Measurements from ENCODE around the gene ATP5F1A. TPM values are rescaled to one million over a fixed set of nuclear protein-coding genes. Genes with fewer than 3 reads are reported as not detected.
"Not testable (repeated sequence)": the region's sequence is repeated elsewhere in the genome, so short reads cannot be mapped to it uniquely, and the experiment has no call there.

Gene ATP5F1A
- total RNA-seq, 1 donor from 2014 or later = 1,743 TPM

DNA sequence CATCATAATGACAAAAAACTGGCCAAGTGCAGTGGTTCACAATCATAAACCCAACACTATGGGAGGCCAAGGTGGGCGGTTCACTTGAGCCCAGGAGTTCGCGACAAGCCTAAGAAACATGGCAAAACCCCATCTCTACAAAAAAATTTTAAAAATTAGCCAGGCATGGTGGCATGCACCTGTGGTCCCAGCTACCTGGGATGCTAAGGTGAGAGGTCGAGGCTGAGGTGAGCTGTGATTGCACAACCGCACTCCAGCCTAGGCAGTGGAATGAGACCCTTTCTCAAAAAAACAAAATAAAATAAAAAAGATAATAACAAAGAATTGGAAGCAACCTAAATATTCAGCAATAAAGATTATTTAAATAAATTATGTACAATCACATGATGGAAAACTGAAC, 47.8 kb downstream of the ATP5F1A start:
- no peak for DNase-seq
- intact Hi-C loops (cut with micrococcal nuclease) = loop anchor here (10.0 kb wide), 1 partner anchor 385 kb away; no protein-coding TSS in a partner anchor
- no peak overlapping the region for H3K4me3 ChIP-seq
- no peaks in the 10 kb centered on the region for H3K36me3 ChIP-seq
- peaks cover 9% of the 10 kb centered on the region for H3K4me1 ChIP-seq
- H3K27me3 ChIP-seq (ENCODE audit: low read depth) = no peaks in the 10 kb centered on the region
- no peaks in the 10 kb centered on the region for H3K9me3 ChIP-seq (replicated peaks)
- H3K27ac ChIP-seq (replicated peaks) = no peak overlapping the region
- TF ChIP-seq, protein P1, sequence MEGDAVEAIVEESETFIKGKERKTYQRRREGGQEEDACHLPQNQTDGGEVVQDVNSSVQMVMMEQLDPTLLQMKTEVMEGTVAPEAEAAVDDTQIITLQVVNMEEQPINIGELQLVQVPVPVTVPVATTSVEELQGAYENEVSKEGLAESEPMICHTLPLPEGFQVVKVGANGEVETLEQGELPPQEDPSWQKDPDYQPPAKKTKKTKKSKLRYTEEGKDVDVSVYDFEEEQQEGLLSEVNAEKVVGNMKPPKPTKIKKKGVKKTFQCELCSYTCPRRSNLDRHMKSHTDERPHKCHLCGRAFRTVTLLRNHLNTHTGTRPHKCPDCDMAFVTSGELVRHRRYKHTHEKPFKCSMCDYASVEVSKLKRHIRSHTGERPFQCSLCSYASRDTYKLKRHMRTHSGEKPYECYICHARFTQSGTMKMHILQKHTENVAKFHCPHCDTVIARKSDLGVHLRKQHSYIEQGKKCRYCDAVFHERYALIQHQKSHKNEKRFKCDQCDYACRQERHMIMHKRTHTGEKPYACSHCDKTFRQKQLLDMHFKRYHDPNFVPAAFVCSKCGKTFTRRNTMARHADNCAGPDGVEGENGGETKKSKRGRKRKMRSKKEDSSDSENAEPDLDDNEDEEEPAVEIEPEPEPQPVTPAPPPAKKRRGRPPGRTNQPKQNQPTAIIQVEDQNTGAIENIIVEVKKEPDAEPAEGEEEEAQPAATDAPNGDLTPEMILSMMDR (IDR thresholded peaks at IDR 0.05; ENCODE audit: borderline replicate concordance) = no peak

DNA sequence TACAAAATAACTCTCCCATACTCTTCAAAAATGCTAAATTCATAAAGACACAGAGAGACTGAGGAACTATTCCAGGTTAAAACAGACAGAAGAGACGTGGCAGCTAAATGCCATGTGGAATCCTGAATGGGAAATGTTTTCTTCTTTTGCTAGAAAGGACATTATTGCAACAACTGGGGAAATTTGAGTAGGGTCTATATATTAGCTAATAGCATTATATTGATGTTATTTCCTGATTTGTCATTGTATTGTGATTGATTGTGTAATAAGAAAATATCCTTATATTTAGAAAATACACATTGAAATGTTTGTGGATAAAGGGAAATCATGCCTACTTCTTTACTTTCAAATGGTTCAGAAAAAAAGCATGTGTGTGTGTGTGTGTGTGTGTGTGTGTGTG, 49.5 kb downstream of the ATP5F1A start:
- Histone ChIP-seq H3K9me3 (replicated peaks) (no peaks in the 10 kb centered on the region), H3K36me3 (no peaks in the 10 kb centered on the region), H3K27me3 (ENCODE audit: low read depth) (no peaks in the 10 kb centered on the region), H3K4me3 (no peak overlapping the region), H3K27ac (replicated peaks) (no peak overlapping the region), H3K4me1 (peaks cover 9% of the 10 kb centered on the region)
- intact Hi-C loops (cut with micrococcal nuclease) = no loop called here
- TF ChIP-seq, protein P1 (IDR thresholded peaks at IDR 0.05; ENCODE audit: borderline replicate concordance) = no peak
- no peak for DNase-seq

DNA sequence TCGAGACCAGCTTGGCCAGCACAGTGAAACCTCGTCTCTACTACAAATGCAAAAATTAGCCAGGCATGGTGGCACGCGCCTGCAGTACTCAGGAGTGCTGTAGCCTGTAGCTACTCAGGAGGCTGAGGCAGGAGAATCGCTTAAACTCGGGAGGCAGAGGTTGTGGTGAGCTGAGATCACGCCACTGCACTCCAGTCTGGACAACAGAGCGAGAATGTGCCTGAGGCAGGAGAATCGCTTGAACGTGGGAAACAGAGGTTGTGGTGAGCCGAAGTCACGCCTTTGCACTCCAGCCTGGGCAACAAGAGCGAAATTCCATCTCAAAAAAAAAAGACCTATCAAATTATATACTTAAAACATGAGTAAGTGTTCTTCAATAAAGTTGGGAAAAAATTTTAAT, 50.7 kb downstream of the ATP5F1A start:
- H3K36me3 ChIP-seq; intact Hi-C loops (cut with micrococcal nuclease); H3K4me3 ChIP-seq; H3K27me3 ChIP-seq (ENCODE audit: low read depth); H3K9me3 ChIP-seq (replicated peaks); DNase-seq; H3K27ac ChIP-seq (replicated peaks); H3K4me1 ChIP-seq: not testable (repeated sequence)

DNA sequence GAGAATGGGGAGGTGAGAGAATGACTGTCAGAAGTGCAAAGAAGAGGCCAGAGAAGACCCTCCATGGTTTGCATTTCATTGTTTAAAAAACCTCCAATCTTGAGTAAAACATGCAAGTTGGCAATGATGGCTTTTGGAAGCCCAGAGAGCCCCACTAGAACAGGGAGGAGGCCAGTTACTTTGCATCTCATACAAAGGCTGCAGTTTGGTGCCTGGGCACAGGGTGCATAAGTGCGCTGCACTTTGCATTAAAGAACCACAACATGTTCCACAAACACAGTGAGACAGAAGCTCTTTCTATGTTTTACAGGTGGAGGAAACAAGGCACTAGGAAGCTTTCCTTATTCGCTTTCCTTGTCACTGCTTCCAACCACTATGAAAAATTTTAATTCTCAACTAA, 51.4 kb downstream of the ATP5F1A start:
- H3K27ac ChIP-seq (replicated peaks) = no peak overlapping the region
- H3K4me1 ChIP-seq = peaks cover 1% of the 10 kb centered on the region
- DNase-seq = no peak
- H3K27me3 ChIP-seq (ENCODE audit: low read depth) = no peaks in the 10 kb centered on the region
- intact Hi-C loops (cut with micrococcal nuclease) = no loop called here
- H3K9me3 ChIP-seq (replicated peaks) = no peaks in the 10 kb centered on the region
- H3K4me3 ChIP-seq = no peak overlapping the region
- TF ChIP-seq, protein P1 (IDR thresholded peaks at IDR 0.05; ENCODE audit: borderline replicate concordance) = no peak
- no peaks in the 10 kb centered on the region for H3K36me3 ChIP-seq

DNA sequence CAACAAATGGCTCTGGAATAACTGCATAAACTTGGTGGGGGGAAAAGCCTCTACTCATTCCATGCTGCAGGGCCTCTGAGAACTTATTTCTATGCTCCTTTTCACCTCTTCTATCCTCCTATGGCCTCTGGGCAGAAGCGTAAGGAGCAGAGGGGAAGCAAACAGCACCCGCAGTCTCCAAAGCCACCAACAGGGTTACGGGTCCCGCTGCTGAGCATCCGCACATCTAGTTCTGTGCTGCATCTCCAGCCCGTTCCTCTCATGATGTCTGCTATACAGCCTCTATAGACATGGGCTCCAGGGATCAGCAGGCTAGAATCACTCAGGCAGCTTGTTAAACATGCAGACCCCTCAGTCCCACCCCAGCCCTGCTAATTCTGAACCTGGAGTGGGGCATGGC, 52.0 kb downstream of the ATP5F1A start:
- Histone ChIP-seq H3K9me3 (replicated peaks) (no peaks in the 10 kb centered on the region), H3K27me3 (ENCODE audit: low read depth) (no peaks in the 10 kb centered on the region)
- intact Hi-C loops (cut with micrococcal nuclease) = no loop called here

DNA sequence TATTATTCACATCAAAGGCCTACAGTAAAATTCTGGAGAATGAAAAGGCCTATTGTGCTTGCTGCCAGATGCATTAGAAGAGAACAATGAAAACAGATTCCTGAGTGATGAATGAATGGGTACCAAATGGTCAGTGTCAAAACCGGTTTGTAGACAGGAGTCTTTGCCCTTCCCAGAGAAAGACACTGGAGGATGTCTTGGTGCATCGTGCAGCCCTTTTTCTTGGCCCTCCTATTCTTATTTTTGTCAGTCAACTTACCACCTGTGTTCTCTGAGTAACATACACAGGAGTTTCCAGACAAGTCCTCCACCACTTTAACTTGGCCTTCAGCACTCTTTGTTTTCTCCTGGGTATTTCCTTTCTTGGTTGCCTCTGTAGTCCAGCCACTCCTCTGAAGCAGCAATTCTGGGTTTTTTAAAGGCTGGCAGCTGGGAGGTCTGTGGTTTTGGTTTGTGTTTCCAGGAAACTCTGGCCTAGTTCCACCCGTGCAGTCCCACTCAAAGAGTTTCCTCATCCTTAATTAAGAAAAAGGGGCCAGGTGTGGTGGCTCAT, 55.4 kb downstream of the ATP5F1A start:
- intact Hi-C loops (cut with micrococcal nuclease) = no loop called here
- no peak for DNase-seq
- H3K27ac ChIP-seq (replicated peaks) = no peak overlapping the region
- no peak overlapping the region for H3K4me3 ChIP-seq
- no peaks in the 10 kb centered on the region for H3K36me3 ChIP-seq
- no peaks in the 10 kb centered on the region for H3K27me3 ChIP-seq (ENCODE audit: low read depth)
- H3K9me3 ChIP-seq (replicated peaks) = no peaks in the 10 kb centered on the region
- TF ChIP-seq, protein P1 (IDR thresholded peaks at IDR 0.05; ENCODE audit: borderline replicate concordance) = no peak
- H3K4me1 ChIP-seq = no peaks in the 10 kb centered on the region

More for the DNA sequence above, 52.0 kb downstream of the ATP5F1A start:
- TF ChIP-seq, protein P1 (IDR thresholded peaks at IDR 0.05; ENCODE audit: borderline replicate concordance) = no peak
- Histone ChIP-seq H3K4me1 (no peaks in the 10 kb centered on the region), H3K36me3 (no peaks in the 10 kb centered on the region), H3K27ac (replicated peaks) (no peak overlapping the region), H3K4me3 (no peak overlapping the region)
- no peak for DNase-seq
